ENCODE results near the gene MSI2.

The MSI2 gene

DNA sequence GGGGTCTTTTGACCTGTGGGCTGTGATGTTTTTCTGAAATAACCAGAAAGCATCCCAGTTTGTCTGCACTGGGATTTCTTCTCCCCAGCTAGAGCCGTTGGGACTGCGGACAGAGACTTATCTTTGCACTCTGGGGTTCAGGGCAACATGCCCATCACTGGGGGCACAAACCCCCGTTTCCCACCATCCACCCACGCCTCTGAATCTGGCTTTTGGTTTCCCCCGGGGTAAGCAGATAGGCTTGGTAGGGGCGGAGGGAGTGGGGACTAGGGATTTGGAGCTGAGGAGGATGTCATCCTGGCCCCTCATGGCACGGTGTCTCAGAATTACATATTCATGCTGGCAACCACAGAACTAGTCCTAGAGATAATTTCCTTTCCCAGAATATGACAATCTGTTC, 420.2 kb downstream of the MSI2 start:
- no peak for DNase-seq

- DNase-seq: no peak
These were observed 421.0 kb downstream of the MSI2 start for GRCh38 chr17:57677301-57677700.

DNA sequence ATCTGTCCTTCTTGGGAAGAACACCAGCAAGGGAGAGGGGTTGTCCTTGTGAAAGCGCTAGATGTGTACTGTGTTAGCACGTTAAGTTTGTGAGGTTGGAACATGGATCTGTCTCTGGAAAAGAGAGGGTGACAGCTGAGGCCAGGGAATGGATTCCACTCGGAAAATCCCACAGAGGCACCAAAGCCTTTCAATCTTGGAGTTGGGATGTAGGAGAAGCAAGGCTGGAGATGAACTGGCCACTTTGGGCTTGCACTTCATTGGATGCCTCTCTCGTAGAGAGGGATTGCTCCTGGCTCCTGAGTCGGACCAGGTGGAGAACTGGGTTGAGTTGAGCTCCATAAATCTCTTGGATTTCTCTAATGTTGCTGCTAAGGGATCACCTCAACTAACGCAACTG, 421.5 kb downstream of the MSI2 start:
- DNase-seq: no peak

GRCh38 chr17:57678393-57678792, 422.1 kb downstream of the MSI2 start:
- no peak for DNase-seq

DNA sequence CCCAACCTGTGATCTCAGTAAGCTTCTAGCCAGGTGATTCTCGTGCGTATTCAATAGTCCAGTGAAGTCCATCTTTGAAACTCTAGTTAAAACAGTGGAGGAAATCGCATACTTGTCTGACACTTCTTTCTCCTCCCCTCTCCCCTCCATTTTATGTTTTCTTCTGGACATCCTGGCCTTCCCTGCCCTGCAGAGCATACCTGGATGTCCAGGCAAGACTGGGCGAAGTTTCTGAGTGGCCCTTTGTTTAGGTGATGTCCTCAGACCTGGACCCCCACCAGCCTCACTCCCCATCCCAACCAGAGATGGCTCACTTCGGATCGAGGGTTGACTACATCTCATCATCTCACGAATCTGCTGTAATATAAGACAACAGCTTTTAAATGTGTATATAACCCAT, 423.0 kb downstream of the MSI2 start:
- no peak for DNase-seq

DNA sequence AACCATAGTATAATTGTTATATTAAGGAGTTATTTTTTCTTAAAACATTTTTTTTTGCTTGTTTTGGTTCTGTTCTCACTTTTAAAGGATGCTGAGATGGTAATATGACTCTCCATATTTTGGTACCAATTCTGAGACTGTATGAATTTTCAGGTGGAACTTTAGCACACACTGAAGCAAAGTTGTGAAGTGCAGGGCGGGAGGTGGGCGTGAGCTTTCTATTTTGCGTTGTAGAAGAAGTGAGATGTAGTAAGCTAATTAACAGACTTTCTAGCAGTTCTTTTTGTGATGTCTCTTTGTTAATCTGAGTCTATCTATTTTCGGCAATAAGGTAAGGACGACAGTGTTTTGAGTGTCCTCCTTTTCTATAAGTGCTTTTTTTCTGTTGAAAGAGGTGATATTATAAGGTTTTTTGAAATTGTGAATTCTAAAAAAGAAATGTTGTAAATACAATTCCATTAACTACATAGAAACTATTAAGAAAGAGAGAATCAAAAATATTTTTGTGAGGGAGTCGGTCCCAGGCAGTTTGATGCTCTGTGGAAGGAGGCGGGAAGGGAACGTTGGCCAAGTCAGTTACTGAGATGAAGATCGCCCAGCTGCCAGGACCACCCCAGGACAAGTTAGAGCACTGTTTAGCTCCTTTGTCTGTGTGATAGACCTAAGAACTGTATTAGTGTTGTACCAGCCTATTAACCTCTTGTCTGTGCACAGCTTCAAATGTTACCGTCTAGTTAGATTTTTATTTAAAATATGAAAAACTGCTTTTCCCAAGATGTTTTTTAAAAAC, 423.8 kb downstream of the MSI2 start:
- DNase-seq: no peak

GRCh38 chr17:57682701-57683100, 426.4 kb downstream of the MSI2 start:
- DNase-seq: no peak

DNA sequence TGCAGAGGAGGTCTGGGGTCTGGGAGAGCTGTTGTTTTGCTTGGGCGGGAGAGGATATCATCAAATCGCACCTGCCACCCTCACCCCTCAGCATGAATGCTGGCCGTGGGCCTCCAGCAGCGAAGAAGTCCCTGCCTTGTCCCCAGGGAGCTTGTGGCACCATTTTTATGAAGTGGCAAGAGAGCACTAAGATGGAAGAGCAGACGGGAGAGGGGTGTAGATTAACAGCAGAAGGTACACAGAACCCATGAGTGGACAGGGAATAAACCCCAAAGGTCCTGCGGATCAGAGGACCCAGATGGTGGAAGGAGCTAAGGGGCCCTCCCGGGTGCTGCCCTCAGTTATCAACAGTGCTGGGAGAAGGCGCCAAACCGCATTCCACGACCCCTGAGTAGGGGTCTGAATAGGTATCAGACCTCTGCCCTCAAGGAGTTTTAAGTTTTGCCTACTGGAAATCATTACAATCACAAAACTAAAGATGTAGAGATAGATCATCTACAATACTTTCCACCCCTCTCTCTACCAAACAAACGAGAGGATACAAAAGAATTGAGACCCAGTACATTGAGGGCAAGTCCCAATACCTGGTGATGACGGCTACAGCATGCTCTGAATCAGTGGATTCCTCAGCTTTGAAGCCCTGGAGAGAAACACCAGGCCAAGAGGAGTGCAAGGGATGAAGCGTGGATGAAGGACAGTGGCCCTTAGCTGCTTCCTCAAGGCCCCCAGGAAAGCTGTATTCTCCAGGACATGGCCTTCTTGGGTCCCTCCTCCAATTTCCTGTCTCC, 428.6 kb downstream of the MSI2 start:
- DNase-seq: no peak

DNA sequence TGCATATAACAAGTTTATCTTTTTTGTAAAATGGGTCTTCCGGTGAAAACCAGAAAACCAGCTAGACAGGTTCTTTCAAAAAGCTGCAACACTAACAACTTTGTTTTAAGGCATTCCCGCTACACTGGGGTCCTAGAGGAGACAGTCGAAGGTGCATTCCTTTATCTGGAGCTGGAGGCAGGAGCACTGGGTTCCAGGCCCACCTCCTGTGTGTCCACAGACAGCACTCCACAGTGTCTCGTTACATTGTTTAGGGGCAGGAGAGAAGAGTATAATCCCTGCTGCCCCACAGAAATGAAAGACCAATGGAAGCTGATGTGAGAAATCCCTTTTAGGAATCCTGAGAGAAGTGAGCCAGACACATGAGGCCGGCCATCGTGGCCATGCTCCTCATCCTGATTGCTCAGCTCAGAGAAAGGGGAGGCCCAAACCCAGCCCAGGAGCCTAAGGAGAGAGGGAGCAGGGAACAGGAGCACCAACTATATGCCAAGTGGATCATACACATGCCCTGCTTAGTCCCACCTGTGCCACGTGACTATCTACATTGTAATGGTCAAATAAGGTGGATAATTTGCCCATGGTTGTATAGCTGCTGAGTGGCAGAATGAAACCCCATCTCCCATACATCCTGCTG, 429.3 kb downstream of the MSI2 start:
- DNase-seq: no peak

GRCh38 chr17:57687642-57688041, 431.3 kb downstream of the MSI2 start:
- DNase-seq: no peak

GRCh38 chr17:57689254-57689653, 432.9 kb downstream of the MSI2 start:
- DNase-seq: no peak

DNA sequence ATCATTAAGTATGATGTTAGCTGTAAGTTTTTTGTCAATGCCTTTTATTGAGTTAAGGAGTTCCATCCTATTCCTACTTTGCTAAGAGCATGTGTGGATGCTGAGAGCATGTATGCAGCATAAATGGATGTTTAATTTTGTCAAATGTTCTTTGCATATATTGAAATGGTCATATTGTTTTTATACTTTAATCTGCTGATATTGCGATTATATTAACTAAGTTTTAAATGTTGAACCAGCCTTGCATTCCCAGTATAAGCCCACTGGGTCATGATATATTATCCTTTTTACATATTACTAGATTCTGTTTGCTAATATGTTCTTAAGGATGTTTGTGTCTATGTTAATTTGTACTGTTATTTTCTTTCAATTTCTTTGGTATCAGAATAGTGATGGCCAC, 435.6 kb downstream of the MSI2 start:
- no peak for DNase-seq

DNA sequence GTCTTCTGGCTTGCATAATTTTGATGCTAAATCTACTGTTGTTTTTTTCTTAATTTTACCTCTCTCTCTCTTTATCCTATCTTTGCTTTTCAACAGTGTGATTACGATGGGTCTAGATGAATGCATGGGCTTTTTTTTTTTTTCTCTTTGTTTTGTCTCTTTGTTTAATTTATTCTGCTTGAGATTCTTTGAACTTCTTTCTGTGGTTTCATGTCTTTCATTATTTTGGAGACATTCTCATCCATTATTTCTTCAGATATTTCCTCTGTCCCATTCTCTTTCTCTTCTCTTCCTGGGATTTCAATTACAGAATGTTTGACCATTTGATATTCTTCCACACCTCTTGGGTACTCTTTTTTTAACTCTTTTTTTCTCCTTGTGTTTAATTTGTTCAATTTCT, 436.4 kb downstream of the MSI2 start:
- DNase-seq: no peak

DNA sequence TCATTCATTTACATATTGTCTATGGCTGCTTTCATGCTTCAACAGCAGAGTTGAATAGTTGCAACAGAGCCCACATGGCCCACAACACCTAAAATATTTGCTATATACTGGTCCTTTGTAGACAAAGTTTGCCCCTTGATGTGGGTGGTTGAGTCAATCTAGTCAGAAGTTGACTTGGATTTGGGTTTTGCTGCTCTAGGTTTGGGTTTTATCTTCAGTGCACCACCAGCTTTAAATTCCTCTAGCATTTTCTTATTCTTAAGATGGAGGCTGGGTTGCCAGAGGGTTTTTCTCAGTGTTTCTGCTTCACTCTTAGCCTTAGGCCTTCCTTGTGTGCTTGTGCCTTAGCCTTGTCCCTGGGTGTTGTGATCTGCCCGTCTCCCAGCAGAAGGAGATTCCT, 437.7 kb downstream of the MSI2 start:
- DNase-seq: no peak

GRCh38 chr17:57696050-57696449, 439.7 kb downstream of the MSI2 start:
- DNase-seq: no peak

DNA sequence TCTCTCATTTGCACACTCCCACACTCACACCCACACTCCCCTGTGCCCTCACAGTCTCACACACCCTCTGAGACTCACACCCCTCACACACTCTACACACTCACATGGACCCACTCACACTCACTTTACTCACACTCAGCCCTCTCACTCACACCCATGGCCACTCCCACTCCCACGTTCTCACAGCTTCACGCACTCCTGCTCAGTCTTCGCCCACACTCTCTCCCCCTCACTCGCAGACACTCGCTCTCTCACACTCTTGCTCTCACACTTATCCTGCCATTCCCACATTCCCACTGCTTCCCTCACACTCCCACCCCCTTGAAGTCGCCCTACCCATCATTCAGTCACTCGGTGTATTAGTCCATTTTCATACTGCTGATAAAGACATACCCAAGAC, 440.9 kb downstream of the MSI2 start:
- DNase-seq: no peak

DNA sequence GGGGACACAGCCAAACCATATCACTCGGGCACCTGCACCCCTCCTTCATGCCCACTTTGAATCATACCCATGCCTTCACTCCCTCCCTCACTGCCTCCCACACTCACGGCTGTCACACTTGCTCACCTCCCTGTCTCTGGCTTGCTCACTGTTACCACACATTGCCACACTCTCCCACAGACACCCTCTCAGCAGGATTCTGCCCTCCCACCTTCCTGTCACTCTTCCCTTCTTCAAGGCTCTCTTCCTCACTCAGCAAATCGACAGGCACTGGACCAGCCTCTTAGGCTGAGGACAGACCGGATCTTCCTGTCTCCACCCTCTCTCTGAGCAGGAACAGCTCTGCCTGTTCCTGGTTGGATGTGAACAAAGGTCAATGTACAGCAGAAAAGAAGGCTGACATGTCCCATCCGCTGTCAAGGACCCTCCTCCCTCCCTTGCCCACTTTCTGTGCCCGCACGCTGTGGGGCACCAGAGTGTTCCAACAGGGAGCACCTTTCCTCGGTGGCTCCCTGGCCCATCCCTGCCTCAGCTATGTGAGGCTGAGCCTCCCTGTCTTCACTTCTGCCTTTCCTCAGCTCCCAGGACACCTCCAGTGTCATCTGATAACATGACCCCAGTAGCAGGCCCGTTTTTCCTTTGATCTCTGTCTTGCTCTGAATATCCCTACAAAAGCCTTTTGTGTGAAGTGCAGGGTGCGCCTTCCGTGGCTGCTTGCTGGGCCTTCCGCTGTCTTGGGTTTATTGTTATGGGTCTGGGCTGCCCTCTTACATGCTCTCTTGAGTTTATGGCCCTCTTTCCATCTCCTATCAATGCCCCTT, 441.8 kb downstream of the MSI2 start:
- no peak for DNase-seq

DNA sequence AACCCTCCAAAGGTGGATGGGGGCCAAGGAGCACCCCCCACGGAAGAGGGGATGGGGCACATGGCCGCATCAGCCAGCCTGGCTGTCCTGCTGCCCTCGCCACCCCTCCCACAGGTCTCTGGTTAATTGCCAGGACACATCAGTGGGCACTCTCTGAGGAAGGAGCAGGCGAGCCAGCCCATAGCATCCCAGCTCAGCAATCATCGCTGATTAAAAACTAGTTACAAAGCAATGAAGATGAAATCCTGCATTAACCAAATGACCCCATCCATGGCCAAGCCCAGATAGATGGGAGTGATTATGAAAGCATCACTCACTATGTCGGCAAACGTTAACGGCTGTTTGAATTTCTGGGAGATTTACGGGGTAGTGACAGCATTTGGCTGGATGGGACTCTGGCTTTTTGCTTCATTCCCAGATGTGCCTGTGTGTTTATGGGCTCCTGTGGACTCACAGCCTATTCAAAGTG, 443.5 kb downstream of the MSI2 start:
- no peak for DNase-seq

- DNase-seq: no peak
These were observed 444.8 kb downstream of the MSI2 start for GRCh38 chr17:57701124-57701523.

- no peak for DNase-seq
These were observed 446.9 kb downstream of the MSI2 start for GRCh38 chr17:57703273-57703672.

DNA sequence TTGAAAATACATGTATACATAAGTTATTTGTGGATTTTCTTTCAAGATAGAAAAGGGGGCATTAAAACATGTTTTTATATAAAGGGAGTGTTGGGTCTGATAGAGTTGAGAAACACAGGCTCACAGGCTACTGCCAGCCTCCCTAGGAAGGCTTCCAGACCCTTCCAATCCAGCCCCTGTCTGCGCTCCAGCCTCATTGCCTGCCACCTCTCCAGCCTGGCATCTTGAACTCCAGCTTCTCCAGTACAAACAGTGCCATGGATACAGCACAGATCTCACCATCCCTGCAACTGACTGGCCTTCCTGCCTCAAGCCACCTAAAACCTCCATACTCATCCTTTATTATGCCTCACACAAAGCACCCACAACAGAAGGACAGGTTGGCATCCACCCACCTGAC, 448.1 kb downstream of the MSI2 start:
- DNase-seq: no peak

- no peak for DNase-seq
These were observed 449.8 kb downstream of the MSI2 start for GRCh38 chr17:57705921-57706695.

Measured in CD4-positive, alpha-beta T cell treated with Interleukin-6 for 4 hours (primary cell).